K562 (cell line): Measurements from ENCODE around the gene ZDHHC19. TPM values are rescaled to one million over a fixed set of nuclear protein-coding genes. Genes with fewer than 3 reads are reported as not detected.

Experiments used
- KDM4B ChIP-seq, 2 experiments: fragments of 450-650 bp in 1 of 2; sonication (generic) in 1 of 2; IDR thresholded peaks; 2 replicates each; pipeline ENCODE4 v1.6.1; 2016 to 2017; ENCODE audit warnings: borderline replicate concordance in 2 of 2, antibody characterized with exemption in 1 of 2, low read depth in 1 of 2, mild to moderate bottlenecking in 1 of 2
- KLF10 ChIP-seq: fragments of 250-450 bp; sonication (Bioruptor Pico); IDR thresholded peaks from 2 replicates; pipeline ENCODE4 v1.6.1; 2021; ENCODE audit warnings: matching md5 sums
- MTA2 ChIP-seq: fragments of 450-650 bp; IDR thresholded peaks from 2 replicates; pipeline ENCODE4 v1.6.1; 2016; ENCODE audit warnings: low read depth
- NR4A1 ChIP-seq, 2 experiments: fragments of 250-450 bp in 1 of 2; fragments of 450-650 bp in 1 of 2; sonication (Bioruptor Pico) in 1 of 2; IDR thresholded peaks; 2 replicates each; pipeline versions ENCODE4 v1.4.0 to v1.6.1; 2016 to 2020; ENCODE audit warnings: mild to moderate bottlenecking in 2 of 2, missing compliant biosample characterization in 1 of 2, missing genetic modification characterization in 1 of 2, moderate library complexity in 1 of 2
- RBM25 ChIP-seq: fragments of 200-400 bp; formaldehyde crosslinking; IDR thresholded peaks from 2 replicates; pipeline ENCODE4 v1.6.1; 2018; ENCODE audit warnings: low read length, low read depth, moderate library complexity; ENCODE audit not compliant: severe bottlenecking
- RUNX1 ChIP-seq: sonication (generic); IDR thresholded peaks from 2 replicates; pipeline ENCODE4 v1.6.1; 2016; ENCODE audit warnings: antibody characterized with exemption, low read depth
- TCFL5 ChIP-seq: fragments of 250-450 bp; sonication (Bioruptor Pico); conservative IDR thresholded peaks from 2 replicates; pipeline ENCODE4 v1.6.1; 2021; ENCODE audit warnings: mild to moderate bottlenecking, moderate library complexity, matching md5 sums
- XRCC4 ChIP-seq: IDR thresholded peaks from one replicate; pipeline ENCODE4 v1.6.1; 2011; ENCODE audit not compliant: insufficient read depth, insufficient read length; ENCODE audit errors: extremely low read depth
- ZNF311 ChIP-seq: fragments of 250-450 bp; sonication (Bioruptor Pico); IDR thresholded peaks from 2 replicates; pipeline ENCODE4 v1.4.0; 2020; ENCODE audit warnings: mild to moderate bottlenecking, moderate library complexity
- polyA plus RNA-seq, 8 experiments: library from polyadenylated mRNA; depleted of rRNA in 4 of 8; stranded (reverse) in 5 of 8; unstranded in 3 of 8; fragments of >200 nt; fragmentation: Nextera tagmentation in 2 of 8; fragmentation: Illumina TruSeq in 1 of 8; extraction: Ambion mirVana in 2 of 8; extraction: Trizol in 1 of 8; gene quantifications; 2 replicates each; pipeline versions ENCODE4 v1.2.1 to v1.2.3, GENCODE V29; 2011 to 2014; ENCODE audit warnings: inconsistent platforms in 1 of 8, missing spikeins in 1 of 8
- total RNA-seq, 7 experiments: library from RNA; depleted of rRNA in 6 of 7; stranded (reverse); fragments of >200 nt in 6 of 7; fragmentation: Illumina TruSeq in 2 of 7; extraction: Trizol in 2 of 7; gene quantifications; 2 replicates each; pipeline versions ENCODE4 v1.2.1 to v1.2.3, GENCODE V29; 2011 to 2021; ENCODE audit warnings: low replicate concordance in 1 of 7
- TF ChIP-seq, protein P1 (sequence below), 2 experiments: fragments of 450-650 bp in 1 of 2; sonication (generic) in 1 of 2; formaldehyde crosslinking in 1 of 2; IDR thresholded peaks; 2 replicates each; pipeline versions ENCODE4 v1.7.1 to v1.9.0; 2016 to 2022; ENCODE audit warnings: inconsistent platforms in 1 of 2, mild to moderate bottlenecking in 1 of 2, missing genetic modification reagents in 1 of 2
- TF ChIP-seq, protein P2 (sequence below): fragments of 250-450 bp; sonication (Bioruptor Pico); IDR thresholded peaks from 2 replicates; pipeline ENCODE4 v1.5.0; 2020; ENCODE audit warnings: mild to moderate bottlenecking
- TF ChIP-seq, protein P3 (sequence below): IDR thresholded peaks from 3 replicates; pipeline ENCODE4 v1.6.1; 2011; ENCODE audit warnings: borderline replicate concordance, mild to moderate bottlenecking, moderate library complexity; ENCODE audit not compliant: insufficient read length; ENCODE audit errors: extremely low read depth

The ZDHHC19 gene
- total and polyA plus RNA-seq, 9 of the 15 experiments (the other 6 are each of a cell fraction or from before 2014, with no cell fraction given) = 0.40 to 5.5 (median 1.1) TPM

DNA sequence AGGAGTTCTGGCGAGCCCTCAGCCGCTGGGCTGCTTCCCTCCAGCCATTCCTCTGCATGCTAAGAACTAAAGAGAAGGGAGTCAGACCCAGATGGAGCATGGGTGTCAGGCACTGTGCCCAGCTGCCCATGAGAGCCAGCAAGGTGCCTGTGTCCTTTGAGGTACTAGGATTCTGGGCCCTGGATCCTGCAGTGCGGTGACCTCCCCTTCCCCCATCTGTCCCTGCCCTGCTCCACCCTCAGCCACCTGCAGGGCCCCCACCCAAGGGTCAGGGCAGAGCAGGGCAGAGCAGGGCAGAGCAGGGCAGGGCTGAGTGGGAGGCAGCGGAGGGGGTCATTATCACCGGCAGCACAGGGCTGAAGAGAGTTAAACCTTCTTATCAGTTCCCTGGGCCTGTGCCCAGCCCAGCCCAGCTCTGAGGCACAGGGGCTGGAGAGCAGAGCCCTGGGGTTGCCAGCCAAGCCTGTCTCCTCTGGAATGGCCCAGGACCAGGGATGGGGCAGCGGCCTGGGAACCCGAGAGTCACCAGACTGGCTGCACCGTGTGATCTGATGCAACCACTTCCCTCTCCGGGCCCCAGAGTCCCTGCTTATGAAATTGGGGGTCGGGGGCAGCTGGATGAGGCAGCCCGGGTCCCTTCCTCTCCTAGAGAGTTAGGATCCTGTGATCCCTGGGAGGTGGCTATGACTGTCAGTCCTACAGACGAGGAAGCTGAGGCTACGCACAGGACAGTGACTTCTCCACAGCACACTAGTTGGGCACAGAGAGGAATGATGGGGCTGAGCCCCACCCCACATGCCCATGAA is 17.3 kb downstream of the ZDHHC19 start (continued):
- TF ChIP-seq, protein P1, sequence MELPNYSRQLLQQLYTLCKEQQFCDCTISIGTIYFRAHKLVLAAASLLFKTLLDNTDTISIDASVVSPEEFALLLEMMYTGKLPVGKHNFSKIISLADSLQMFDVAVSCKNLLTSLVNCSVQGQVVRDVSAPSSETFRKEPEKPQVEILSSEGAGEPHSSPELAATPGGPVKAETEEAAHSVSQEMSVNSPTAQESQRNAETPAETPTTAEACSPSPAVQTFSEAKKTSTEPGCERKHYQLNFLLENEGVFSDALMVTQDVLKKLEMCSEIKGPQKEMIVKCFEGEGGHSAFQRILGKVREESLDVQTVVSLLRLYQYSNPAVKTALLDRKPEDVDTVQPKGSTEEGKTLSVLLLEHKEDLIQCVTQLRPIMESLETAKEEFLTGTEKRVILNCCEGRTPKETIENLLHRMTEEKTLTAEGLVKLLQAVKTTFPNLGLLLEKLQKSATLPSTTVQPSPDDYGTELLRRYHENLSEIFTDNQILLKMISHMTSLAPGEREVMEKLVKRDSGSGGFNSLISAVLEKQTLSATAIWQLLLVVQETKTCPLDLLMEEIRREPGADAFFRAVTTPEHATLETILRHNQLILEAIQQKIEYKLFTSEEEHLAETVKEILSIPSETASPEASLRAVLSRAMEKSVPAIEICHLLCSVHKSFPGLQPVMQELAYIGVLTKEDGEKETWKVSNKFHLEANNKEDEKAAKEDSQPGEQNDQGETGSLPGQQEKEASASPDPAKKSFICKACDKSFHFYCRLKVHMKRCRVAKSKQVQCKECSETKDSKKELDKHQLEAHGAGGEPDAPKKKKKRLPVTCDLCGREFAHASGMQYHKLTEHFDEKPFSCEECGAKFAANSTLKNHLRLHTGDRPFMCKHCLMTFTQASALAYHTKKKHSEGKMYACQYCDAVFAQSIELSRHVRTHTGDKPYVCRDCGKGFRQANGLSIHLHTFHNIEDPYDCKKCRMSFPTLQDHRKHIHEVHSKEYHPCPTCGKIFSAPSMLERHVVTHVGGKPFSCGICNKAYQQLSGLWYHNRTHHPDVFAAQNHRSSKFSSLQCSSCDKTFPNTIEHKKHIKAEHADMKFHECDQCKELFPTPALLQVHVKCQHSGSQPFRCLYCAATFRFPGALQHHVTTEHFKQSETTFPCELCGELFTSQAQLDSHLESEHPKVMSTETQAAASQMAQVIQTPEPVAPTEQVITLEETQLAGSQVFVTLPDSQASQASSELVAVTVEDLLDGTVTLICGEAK (IDR thresholded peaks at IDR 0.05) = no peak
- TF ChIP-seq, protein P1 (CRISPR knock-in tag; IDR thresholded peaks at IDR 0.05) = no peak
- TF ChIP-seq TCFL5 (CRISPR knock-in tag) (no peak), MTA2 (peak; percentile 15; the same call in 1 of the 2 replicates), NR4A1 (CRISPR knock-in tag; IDR thresholded peaks at IDR 0.05) (no peak), NR4A1 (tag; IDR thresholded peaks at IDR 0.05) (peak; percentile 66; the same call in 1 of the 2 replicates), KLF10 (no peak), ZNF311 (CRISPR knock-in tag) (peak; percentile 60; the same call in 1 of the 2 replicates), RBM25 (no peak), XRCC4 (no peak), RUNX1 (no peak), KDM4B (IDR thresholded peaks at IDR 0.05; ENCODE audit: borderline replicate concordance in 2 of 2, low read depth in 1 of 2) (no peak)
- TF ChIP-seq, protein P2, sequence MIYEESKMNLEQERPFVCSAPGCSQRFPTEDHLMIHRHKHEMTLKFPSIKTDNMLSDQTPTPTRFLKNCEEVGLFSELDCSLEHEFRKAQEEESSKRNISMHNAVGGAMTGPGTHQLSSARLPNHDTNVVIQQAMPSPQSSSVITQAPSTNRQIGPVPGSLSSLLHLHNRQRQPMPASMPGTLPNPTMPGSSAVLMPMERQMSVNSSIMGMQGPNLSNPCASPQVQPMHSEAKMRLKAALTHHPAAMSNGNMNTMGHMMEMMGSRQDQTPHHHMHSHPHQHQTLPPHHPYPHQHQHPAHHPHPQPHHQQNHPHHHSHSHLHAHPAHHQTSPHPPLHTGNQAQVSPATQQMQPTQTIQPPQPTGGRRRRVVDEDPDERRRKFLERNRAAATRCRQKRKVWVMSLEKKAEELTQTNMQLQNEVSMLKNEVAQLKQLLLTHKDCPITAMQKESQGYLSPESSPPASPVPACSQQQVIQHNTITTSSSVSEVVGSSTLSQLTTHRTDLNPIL = no peak
- TF ChIP-seq, protein P3, sequence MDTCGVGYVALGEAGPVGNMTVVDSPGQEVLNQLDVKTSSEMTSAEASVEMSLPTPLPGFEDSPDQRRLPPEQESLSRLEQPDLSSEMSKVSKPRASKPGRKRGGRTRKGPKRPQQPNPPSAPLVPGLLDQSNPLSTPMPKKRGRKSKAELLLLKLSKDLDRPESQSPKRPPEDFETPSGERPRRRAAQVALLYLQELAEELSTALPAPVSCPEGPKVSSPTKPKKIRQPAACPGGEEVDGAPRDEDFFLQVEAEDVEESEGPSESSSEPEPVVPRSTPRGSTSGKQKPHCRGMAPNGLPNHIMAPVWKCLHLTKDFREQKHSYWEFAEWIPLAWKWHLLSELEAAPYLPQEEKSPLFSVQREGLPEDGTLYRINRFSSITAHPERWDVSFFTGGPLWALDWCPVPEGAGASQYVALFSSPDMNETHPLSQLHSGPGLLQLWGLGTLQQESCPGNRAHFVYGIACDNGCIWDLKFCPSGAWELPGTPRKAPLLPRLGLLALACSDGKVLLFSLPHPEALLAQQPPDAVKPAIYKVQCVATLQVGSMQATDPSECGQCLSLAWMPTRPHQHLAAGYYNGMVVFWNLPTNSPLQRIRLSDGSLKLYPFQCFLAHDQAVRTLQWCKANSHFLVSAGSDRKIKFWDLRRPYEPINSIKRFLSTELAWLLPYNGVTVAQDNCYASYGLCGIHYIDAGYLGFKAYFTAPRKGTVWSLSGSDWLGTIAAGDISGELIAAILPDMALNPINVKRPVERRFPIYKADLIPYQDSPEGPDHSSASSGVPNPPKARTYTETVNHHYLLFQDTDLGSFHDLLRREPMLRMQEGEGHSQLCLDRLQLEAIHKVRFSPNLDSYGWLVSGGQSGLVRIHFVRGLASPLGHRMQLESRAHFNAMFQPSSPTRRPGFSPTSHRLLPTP = no peak
